ENCODE results near the gene SELPLG. TPM values are rescaled to one million over a fixed set of nuclear protein-coding genes. Genes with fewer than 3 reads are reported as not detected.

The SELPLG gene
- polyA plus RNA-seq, 1 donor from 2014 or later, result 0.62 TPM

DNA sequence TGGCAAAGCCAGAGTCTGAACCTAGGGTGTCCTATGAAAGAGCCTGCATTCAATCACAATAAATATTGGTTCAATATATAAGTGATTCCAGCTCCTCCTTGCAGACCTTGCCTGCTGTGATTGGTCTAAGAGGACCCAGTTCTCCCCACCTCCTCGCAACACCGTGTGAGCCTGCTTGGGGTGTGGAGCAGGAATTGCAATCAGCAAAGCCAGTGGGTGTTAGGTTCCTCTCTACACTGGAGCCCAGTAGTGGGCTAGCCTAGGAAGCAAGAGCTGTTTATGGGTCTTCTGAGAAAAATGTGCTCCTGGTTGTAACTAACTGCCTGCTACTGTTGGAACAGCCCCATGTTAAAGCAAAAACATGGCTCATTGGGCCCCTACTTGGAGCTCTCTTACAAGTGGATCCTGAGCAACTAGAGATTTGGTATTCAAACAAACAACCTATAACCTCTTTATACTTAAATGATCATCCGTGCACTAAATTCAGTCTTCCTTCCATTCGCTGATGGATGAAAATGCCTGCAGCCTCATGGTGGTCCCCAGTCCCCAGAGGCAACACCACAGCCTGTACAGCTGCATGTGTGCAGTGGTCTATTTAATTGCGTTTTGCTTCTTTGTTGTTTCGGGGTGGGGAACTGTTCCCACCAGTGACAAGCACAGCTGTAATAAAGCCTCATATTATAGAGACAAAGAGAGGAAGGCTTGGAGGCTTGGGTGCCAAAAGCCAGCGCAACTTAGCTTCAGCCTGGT lies 3.7 kb upstream of the SELPLG start:
- Histone ChIP-seq H2AFZ (ENCODE audit: low read depth, low read length) (no peak overlapping the region), H3K79me2 (replicated peaks; ENCODE audit: insufficient read depth, low read length) (no peaks in the 10 kb centered on the region), H3F3A (ENCODE audit: insufficient read depth, low read length, poor library complexity, severe bottlenecking) (no peaks in the 10 kb centered on the region), H4K20me1 (ENCODE audit: insufficient read depth) (no peaks in the 10 kb centered on the region), H3K36me3 (ENCODE audit: insufficient read depth, low read length) (no peaks in the 10 kb centered on the region), H3K9me2 (ENCODE audit: insufficient read depth, low read length) (no peaks in the 10 kb centered on the region), H3K9me3 (ENCODE audit: low read length) (no peaks in the 10 kb centered on the region), H3K4me2 (ENCODE audit: low read length) (no peak overlapping the region), H3K27ac (ENCODE audit: low read length) (no peak overlapping the region), H3K27me3 (ENCODE audit: insufficient read depth, low read depth, low read length) (no peaks in the 10 kb centered on the region), H3K4me3 (ENCODE audit: low read length) (no peak overlapping the region), H3K9ac (ENCODE audit: low read length) (no peak overlapping the region)
- peak; percentile 20 for TF ChIP-seq POLR2AphosphoS5 (IDR thresholded peaks at IDR 0.05)
- TF ChIP-seq, protein P1, sequence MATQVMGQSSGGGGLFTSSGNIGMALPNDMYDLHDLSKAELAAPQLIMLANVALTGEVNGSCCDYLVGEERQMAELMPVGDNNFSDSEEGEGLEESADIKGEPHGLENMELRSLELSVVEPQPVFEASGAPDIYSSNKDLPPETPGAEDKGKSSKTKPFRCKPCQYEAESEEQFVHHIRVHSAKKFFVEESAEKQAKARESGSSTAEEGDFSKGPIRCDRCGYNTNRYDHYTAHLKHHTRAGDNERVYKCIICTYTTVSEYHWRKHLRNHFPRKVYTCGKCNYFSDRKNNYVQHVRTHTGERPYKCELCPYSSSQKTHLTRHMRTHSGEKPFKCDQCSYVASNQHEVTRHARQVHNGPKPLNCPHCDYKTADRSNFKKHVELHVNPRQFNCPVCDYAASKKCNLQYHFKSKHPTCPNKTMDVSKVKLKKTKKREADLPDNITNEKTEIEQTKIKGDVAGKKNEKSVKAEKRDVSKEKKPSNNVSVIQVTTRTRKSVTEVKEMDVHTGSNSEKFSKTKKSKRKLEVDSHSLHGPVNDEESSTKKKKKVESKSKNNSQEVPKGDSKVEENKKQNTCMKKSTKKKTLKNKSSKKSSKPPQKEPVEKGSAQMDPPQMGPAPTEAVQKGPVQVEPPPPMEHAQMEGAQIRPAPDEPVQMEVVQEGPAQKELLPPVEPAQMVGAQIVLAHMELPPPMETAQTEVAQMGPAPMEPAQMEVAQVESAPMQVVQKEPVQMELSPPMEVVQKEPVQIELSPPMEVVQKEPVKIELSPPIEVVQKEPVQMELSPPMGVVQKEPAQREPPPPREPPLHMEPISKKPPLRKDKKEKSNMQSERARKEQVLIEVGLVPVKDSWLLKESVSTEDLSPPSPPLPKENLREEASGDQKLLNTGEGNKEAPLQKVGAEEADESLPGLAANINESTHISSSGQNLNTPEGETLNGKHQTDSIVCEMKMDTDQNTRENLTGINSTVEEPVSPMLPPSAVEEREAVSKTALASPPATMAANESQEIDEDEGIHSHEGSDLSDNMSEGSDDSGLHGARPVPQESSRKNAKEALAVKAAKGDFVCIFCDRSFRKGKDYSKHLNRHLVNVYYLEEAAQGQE (IDR thresholded peaks at IDR 0.05; ENCODE audit: borderline replicate concordance), result no peak

DNA sequence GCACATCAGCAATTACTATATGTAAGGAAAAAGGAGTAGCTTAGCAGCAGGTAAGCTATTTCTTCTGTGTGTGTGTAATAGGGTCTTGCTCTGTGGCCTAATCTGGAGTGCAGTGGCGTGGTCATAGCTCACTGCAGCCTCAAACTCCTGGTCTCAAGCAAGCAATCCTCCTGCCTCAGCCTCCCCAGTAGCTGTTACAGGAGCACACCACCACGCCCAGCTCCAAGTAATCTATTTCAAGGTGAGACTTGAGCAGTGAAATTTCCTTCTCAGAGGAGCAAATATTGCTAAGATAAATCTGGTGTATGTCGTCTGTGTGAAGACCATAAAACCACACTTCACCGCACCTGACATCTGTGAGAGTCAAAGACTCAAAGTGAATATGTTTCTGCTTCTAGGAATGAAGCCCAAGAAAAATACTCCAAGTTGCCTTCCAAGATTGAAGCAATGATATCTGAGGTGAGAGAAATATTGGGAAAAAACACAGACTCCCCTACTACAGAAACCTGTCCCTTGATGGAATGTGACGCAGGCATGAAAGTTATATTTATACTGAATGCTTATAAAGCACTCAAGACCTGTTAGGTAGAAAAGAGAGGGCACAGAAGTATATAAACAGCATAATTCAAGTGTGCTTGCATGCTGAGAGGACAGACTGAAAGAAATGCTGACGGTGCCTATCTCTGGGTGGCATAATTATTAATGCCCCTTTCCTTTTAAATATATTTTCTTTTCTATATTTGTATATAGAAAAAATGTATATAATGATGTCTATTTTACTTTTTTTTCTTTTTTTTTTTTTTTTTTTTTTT lies 2.5 kb upstream of the SELPLG start:
- Histone ChIP-seq H3K4me3 (ENCODE audit: low read length) (no peak overlapping the region), H3K36me3 (ENCODE audit: insufficient read depth, low read length) (no peaks in the 10 kb centered on the region), H3K27me3 (ENCODE audit: insufficient read depth, low read depth, low read length) (no peaks in the 10 kb centered on the region), H2AFZ (ENCODE audit: low read depth, low read length) (no peak overlapping the region), H4K20me1 (ENCODE audit: insufficient read depth) (no peaks in the 10 kb centered on the region), H3K4me2 (ENCODE audit: low read length) (no peak overlapping the region), H3K9me3 (ENCODE audit: low read length) (no peaks in the 10 kb centered on the region), H3K79me2 (replicated peaks; ENCODE audit: insufficient read depth, low read length) (no peaks in the 10 kb centered on the region), H3F3A (ENCODE audit: insufficient read depth, low read length, poor library complexity, severe bottlenecking) (no peaks in the 10 kb centered on the region), H3K27ac (ENCODE audit: low read length) (no peak overlapping the region), H3K9me2 (ENCODE audit: insufficient read depth, low read length) (no peaks in the 10 kb centered on the region), H3K9ac (ENCODE audit: low read length) (no peak overlapping the region)
- TF ChIP-seq EP300 (conservative IDR thresholded peaks at IDR 0.05; ENCODE audit: poor library complexity, severe bottlenecking), result no peak
- no peak for TF ChIP-seq MXI1 (conservative IDR thresholded peaks at IDR 0.05; ENCODE audit: poor library complexity, severe bottlenecking)
- TF ChIP-seq TAF1 (IDR thresholded peaks at IDR 0.05; ENCODE audit: low read depth), result no peak
- TF ChIP-seq SMC3 (conservative IDR thresholded peaks at IDR 0.05; ENCODE audit: poor library complexity), result no peak
- no peak for TF ChIP-seq RAD21 (conservative IDR thresholded peaks at IDR 0.05)
- TF ChIP-seq, protein P1 (IDR thresholded peaks at IDR 0.05; ENCODE audit: borderline replicate concordance), result no peak
- no peak for TF ChIP-seq EZH2 (IDR thresholded peaks at IDR 0.05; ENCODE audit: borderline replicate concordance, insufficient read depth, low read length, poor library complexity, severe bottlenecking)
- TF ChIP-seq, protein P2, sequence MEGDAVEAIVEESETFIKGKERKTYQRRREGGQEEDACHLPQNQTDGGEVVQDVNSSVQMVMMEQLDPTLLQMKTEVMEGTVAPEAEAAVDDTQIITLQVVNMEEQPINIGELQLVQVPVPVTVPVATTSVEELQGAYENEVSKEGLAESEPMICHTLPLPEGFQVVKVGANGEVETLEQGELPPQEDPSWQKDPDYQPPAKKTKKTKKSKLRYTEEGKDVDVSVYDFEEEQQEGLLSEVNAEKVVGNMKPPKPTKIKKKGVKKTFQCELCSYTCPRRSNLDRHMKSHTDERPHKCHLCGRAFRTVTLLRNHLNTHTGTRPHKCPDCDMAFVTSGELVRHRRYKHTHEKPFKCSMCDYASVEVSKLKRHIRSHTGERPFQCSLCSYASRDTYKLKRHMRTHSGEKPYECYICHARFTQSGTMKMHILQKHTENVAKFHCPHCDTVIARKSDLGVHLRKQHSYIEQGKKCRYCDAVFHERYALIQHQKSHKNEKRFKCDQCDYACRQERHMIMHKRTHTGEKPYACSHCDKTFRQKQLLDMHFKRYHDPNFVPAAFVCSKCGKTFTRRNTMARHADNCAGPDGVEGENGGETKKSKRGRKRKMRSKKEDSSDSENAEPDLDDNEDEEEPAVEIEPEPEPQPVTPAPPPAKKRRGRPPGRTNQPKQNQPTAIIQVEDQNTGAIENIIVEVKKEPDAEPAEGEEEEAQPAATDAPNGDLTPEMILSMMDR (IDR thresholded peaks at IDR 0.05; ENCODE audit: poor library complexity, severe bottlenecking), result no peak
- no peak for TF ChIP-seq POLR2AphosphoS5 (IDR thresholded peaks at IDR 0.05)
